A549 treated with AZD9567 at 1 μM for 4 hours (cell line): Measurements from ENCODE around the gene ADGRD2. TPM values are rescaled to one million over a fixed set of nuclear protein-coding genes. Genes with fewer than 3 reads are reported as not detected.

Experiments
- total RNA-seq: library from RNA; stranded (reverse); fragments of 200-300 nt; extraction: Qiagen RNA extraction; gene quantifications from 5 replicates; pipeline ENCODE4 v1.2.3, GENCODE V29; 2022; ENCODE audit not compliant: insufficient read depth

The ADGRD2 gene
- total RNA-seq = not detected in 5 replicates

GRCh38 chr9:124450241-124450924 lies at the start of gene ADGRD2:
ADGRD2 (plus strand) TSS chr9:124450451; CDS start chr9:124451667, 1,216 bp downstream.

GRCh38 chr9:124415102-124415851 lies 35.0 kb upstream of the ADGRD2 start, which contains the start of gene PSMB7:
PSMB7 (minus strand) TSS chr9:124415442; CDS start chr9:124415425, 17 bp downstream.

GRCh38 chr9:124506931-124507879 lies 57.0 kb downstream of the ADGRD2 start, which contains the start of gene NR5A1:
NR5A1 (minus strand) TSS chr9:124507399; CDS start chr9:124503395, 4,004 bp downstream.

Other genes starting within 250 kb of the ADGRD2 start
- 48.8 to 63.0 TPM (median 62.4 TPM) in 5 replicates for gene NEK6, start 192.5 kb upstream of the ADGRD2 start, total RNA-seq
- 298 to 336 TPM (median 317 TPM) in 5 replicates for gene PSMB7, start 35.0 kb upstream of the ADGRD2 start, total RNA-seq
- gene NR5A1, start 56.9 kb downstream of the ADGRD2 start, total RNA-seq = 0.05 to 0.11 TPM (median 0.07 TPM) in 4 of 5 replicates, not detected in the other